HG03135 (cell line): ENCODE results near the gene TCFL5.
A peak's percentile ranks its signal among the peaks of the same experiment; 100 is the strongest.

Experiments
- ATAC-seq: cut with Tn5 transposase; IDR thresholded peaks from one replicate; pipeline ENCODE4 v1.9.1; 2021; ENCODE audit warnings: mild to moderate bottlenecking, moderate library complexity; ENCODE audit not compliant: unreplicated experiment

Gene TCFL5

DNA sequence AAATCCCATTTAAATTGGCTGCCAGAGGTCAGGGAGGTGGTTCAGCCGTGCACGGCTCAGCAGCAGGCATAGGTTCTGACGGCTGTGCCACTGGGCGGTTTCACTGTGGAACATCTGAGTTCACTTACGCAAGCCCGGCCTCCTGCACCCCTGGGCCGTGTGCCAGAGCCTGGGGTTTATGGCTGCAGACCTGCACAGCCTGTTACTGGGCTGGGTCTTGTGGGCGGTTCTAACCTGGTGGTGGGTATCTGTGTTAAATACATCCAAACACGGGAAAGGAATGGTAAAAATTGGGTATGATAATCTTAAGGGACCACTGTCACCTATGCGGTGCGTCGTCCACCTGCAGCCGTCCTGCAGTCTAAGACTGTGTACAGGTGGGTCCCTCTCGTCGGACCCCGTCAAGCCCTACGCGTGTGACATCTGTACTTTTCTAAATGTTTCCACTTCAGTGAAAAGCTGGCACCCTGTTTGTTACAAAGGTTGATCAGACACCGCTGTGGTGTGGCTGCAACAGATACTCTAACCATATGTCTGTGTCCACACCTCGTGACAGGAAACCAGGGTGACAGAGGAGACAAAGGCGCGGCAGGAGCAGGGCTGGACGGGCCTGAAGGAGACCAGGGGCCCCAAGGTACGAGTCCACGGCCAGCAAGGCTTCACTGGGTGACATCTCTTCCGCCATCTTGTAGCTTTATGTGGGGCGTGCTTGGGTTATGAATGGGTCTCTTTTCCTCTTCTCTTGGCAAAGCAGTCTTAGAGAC, 23.3 kb downstream of the TCFL5 start:
- no peak for ATAC-seq

DNA sequence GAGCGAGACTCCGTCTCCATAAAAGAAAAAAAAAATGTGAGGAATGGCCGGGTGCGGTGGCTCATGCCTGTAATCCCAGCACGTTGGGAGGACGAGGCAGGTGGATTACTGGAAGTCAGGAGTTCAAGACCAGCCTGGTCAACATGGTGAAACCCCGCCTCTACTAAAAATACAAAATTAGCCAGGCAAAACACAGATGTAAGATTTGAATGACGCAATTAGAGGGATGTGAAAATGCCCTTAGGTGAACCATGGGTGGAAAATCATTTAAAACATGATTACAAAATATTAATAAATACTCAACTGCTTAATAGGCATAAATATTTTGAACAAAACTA, 23.9 kb downstream of the TCFL5 start:
- no peak for ATAC-seq

DNA sequence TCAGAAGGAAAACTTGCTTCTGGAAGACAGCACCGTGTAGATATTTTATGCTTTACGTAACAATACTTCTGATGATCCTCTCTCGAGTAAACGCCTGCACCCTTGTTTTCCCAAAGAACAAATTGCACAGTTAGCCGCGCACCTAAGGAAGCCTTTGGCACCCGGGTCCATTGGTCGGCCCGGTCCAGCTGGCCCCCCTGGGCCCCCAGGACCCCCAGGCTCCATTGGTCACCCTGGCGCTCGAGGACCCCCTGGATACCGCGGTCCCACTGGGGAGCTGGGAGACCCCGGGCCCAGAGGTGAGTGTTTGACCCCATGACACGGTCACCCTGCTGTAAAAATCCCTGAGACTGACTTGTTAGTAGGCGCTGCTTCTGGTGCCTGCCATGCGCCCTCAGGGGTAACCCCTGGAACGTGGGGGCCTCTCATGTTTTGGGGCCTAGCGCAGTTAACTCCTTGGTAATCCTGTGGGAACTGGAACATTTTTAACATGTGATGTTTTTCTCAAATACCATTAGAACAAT, 24.6 kb downstream of the TCFL5 start:
- no peak for ATAC-seq

DNA sequence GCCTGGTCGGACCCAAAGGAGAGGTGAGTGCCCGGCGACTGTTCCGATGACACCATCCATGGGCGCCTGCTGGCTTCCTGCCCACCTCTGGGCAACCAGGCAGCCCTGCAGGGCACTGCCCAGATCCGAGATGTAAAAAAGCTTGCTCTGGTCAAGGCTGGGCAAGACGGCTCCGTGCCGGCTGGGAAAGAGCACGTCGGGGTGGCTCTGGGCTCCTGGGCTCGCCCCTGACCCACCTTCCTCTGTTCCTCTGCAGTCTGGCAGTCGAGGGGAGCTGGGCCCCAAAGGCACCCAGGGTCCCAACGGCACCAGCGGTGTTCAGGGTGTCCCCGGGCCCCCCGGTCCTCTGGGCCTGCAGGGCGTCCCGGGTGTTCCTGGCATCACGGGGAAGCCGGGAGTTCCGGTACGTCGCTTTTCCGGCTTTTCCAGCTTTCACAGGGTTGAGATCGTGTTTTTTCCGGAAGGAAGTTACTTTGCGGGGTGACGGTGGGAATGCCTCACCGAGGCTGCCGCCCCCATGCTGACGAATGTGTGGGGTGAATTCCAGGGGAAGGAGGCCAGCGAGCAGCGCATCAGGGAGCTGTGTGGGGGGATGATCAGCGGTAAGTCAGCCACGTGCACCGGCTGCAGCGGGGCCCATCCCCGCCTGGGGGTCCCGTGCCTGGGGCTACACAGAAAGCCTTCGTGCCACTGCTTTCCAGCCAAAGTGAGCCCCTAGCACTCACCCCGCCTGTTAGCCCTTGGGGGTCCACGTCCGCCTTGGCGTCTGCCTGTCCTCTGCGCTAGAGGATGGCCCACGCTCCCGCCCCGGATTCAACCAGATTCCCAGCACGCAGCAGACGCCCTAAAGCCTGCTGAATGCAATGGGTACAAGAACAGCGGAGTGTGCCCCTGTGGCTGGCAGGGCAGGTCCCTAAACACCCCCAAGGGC, 25.4 kb downstream of the TCFL5 start:
- no peak for ATAC-seq

DNA sequence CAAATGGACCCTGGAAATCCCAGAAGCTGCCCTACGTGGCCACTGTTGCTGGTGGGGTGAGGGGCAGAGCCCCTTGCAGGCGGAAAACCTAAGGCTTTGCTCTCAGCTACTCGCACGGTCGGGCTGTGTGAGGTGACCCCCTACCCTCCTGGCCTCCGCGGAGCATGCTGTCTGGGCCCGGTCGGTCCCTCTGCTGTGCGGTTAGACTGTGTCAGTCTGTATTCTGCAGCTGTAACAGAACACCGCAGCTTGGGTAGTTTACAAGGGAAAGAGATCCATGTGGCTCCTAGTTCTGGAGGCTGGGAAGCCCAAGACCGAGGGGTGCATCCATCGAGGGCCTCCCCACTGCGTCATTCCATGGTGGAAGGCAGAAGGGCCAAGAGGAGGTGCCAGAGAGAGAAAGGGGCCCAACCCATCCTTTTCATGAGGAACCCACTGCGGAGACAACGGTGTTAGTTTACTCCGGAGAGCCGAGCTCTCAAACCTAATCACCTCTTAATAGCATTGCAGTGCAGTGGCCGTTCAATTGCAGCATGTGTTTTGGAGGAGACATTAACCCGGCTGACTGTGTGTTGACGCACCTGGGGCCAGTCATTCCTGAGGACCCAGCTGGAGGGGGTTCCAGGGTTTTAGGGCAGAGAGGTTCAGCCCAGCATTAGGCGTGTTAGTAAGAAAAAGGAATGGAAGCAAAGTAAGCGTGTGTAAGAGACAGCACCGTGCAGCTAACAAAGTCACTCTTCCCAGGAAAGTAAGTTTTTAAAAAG, 26.5 kb downstream of the TCFL5 start:
- ATAC-seq: no peak

DNA sequence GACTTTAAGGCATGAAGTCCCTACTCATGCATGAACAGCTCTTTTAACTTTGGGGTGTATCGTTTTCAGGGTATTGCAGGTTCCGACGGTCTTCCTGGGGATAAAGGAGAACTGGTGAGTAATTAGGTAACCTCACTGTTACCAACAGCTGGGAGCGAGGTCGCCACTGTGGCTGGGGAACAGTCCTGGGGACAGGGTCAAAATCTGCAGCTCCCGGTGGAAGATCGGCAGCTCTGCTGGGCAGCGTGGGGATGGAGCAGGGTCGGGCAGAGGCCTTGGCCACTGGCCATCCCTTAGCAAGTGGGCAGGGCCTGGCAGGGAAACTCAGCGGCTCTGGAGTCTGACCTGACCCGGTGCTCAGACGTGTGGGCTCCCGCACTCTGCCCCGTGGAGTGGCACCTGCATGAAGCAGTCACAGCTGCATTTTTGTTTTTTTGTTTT, 28.7 kb downstream of the TCFL5 start:
- ATAC-seq: peak; percentile 12

DNA sequence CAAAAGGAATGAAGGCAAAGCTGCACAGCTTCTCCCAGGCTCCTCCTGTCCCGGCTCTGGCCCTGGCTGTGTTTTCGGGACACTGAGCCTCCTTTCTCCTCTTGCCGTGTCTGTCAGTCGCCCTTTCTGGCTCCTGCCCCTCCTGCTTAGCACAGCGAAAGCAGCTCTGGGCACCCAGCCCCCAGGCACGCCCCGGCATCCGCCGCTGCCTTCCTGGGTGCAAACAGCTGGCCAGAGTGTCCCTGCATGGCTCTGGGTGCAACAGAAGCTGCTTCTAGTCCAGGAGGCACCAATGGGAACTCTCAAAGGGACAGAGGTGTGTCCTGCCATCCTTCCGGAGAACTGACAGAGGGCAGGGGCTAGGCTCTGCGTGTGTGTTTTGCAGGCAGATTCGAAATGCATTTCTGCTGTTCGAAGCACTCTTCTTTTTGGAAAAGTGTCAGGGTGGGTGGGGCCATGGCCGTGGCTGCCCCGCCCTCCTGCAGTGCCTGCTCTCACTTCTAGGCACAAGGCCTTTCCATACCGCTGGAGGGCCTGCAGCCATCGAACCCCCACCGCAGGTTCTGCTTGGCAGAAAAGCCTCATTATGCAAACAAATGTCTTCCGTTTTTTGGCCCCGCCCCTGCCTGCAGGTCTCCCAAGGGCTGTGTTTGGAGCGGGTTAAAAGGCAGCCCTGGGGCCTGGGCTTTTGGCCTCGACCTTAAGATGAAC, 29.3 kb downstream of the TCFL5 start:
- peak; percentile 65 for ATAC-seq

DNA sequence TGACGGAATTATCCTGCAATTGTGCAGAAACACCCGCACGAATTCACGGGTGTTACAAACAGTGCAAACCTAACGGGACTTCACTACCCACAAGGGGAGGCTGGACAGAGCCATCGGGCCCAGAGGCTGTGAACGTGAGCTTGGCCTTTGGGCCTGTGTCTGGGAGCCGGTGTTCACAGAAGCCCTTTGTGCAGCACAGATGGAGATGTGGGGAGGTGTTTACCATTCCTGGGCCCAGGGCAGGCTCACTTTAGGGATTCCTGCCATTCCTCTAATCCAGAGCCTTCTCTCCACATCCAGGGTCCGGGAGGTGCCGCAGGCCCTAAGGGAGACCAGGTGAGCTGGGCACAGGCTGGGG, 29.8 kb downstream of the TCFL5 start:
- ATAC-seq: no peak

DNA sequence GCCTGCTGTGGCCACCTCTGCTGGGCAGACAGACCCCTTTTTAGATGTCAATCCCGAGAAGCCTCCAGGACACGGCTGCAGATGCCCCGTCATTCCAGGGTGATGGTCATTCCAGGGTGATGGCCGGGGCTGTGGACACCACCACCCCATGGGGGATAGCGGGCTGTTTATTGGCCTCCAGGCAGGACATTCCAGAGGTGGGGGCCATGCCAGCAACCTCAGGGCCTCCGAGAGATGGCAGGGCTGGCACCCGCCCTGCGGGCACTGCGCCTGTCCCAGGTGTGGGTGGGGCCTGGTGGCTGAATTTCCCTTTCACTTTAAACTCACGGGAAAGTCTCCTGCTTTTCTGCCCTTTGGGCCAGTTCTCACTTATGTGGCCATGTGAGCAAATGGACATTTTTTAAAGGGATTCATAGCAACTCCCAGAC, 30.2 kb downstream of the TCFL5 start:
- ATAC-seq: no peak

DNA sequence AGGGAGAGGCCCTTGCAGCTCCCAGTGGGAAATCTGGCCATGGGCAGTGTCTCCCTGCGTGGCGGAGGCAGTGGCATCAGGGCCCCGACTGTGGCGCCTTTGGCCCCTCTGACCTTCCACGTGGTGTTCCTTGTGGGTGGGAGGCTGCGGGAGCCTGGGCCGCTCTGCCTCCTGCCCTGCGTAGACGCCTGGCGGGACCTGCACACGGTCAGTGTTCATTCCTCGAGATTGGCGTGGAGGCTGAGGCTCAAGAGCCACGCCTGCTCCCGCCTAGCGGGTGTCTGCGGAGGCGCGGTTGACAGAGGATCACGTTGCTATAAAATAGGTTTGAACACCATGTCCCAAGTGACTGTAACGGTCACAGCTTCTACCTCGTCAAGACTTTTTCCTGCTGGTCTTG, 30.8 kb downstream of the TCFL5 start:
- ATAC-seq: no peak

DNA sequence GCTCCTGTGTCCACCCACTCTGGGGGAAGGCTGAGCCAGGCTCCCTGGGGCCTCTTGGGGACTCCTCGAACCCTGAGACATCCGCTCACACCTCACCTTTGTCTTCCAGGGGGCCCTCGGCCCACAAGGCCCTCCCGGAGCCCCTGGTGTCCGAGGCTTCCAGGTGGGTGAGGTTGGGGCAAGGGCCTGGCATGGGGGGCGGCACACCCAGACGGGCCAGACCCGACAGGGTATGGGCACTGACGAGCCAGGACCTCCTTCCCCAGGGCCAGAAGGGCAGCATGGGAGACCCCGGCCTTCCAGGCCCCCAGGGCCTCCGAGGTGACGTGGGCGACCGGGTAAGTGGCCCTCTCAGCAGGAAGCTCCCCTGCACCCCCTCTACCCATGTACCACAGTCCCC, 31.4 kb downstream of the TCFL5 start:
- ATAC-seq: no peak

DNA sequence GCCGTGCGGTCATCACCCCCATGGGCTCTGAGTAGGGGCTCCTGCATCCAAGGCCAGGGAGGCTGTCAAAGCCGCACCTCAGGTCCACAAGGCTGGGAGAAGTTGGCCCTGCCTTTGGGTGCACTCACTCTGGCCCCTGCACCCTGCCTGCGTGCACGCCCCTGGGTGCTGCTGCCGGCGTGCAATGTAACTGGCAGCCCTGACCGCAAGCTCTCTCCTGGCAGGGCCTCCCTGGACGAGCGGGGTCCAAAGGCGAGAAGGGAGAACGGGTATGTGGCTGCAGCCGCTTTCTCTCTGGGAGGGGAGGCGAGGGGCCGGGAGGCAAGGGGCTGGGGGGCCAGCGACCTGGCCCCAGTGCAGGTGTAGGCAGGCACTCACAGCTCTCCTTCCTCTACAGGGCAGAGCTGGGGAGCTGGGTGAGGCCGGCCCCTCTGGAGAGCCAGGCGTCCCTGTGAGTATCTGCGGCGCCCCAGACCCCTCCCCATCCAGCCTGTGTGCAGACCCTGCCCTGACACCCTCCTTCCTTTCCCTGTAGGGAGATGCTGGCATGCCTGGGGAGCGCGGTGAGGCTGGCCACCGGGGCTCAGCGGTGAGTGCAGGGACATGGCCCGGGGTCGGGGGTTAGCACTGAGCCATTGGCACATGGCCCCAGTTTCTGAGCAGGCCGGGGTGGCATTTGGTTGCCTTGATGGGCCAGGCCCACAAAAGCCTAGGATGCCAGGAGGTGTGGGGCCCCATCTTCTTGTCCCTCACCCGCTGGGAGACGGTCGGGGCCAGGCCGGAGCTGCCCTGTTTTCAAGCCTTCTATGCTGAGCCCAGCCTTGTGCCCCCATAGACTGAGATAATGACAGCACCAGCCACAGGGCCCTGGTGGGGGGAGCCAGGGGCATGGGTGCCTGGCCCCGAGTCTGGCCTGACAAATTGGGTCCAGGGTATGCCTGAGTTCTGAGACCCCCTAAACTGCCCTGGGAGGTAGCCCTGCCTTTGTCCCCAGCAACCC, 32.1 kb downstream of the TCFL5 start:
- no peak for ATAC-seq

DNA sequence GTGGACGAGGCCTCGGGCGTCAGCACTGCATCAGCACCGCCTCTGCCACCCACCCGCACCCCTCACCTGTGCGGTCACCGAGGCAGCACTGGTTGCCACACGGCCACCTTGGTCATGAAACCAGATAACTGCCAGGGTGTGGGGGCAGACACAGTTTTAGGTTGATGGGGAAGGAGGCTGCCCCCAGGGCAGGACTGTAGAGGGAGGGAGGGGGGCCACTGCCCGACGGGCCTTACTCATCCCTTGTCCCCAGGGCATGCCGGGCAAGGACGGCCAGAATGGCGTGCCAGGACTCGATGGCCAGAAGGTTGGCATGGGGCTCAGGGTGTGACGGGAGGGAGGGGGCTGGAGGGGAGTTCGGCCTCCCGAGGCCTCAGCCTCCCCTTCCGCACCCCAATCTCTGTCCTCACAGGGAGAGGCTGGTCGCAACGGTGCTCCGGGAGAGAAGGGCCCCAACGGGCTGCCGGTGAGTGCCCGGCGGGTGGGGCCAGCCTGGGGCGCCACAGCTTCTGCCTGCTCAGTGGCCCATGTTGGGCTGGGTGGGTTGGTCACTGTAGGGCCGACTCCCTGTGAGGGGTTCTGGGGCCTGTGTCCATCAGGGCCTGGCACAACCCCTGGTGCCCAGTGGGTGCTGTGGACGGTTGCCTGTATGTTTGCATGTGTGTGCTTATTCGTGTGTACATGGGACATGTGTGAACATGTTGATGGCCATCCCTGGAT, 33.0 kb downstream of the TCFL5 start:
- ATAC-seq: no peak

DNA sequence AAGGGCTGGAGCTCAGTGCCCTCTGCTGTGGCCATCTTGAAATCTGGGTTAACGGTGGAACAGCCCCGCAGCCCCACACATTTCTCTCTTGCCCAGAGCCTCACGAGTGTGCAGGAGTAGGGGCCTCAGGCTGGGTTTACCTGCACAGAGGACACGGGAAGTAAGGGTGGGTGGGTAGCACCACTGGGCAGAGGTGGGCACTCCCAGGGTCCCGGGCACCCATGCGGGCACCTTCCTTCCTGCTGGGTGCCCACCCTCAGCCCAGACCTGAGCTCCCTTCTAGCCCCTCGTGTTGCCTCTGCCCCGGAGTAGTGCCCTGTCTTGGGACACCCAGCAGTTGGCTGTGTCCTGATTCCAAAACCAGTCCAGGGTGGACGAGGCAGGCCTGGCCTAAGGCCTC, 33.6 kb downstream of the TCFL5 start:
- ATAC-seq: no peak

DNA sequence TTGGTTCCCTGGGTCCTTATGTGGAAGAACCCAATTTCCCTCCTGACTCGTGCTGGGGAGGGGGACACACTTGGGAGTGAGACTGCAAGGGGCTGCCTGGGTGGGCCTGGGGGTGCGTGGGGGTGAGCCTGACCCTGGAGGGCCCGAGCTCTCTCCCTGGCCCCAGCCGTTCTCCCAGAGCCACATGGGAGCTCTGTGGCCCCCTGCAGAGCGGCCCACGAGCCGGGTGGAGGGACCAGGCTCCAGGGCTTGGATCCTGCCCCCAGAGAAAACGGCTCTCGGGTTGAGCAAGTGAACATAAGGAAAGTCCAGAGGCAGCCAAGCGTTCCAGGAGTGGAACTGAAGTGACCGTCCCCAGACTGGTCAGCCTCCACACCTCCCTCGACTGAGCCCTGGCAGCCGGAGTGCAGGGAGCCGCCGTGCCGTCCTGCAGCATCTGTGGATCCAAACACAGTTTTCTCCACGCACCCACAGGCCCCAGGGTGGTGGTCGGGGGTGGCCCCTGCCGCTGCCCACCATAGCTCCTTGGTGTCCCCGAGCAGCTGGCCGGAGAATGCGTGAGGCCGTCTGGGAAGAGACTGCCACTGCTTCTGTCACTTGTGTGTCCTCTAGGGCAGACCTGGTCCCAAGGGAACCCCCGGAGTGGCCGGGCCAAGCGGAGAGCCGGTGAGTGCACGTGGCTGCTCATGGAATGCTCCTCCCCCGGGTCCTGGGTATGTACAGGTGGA, 34.1 kb downstream of the TCFL5 start:
- no peak for ATAC-seq

DNA sequence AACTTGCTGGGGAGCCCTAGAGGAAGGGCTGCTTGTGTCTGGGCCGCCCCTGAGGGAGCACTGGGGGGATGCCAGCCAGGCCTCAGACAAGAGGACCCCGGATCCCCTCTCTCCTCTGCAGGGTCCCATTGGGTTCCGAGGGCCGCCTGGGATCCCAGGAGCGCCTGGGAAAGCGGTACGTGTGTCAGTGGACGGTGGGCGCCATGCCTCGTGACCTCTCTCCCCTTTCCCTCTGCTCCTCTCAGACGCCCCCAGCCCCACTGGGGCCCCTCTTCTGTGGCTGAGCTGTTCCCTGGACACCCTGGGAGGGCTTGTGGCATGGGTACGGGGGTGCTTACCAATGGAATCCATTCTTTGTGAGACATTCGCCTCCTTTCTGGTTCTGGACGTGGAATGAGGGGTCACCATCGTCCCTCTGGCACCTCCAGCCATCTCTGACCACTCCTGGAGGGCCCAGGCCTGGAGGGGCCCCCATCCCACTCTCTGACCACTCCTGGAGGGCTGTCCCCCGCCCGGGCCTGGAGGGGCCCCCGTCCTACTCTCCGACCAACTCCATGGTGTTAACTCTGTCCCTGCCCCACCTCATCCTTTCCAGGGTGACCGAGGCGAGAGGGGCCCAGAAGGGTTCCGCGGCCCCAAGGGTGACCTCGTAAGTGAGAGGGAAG, 34.8 kb downstream of the TCFL5 start:
- no peak for ATAC-seq

DNA sequence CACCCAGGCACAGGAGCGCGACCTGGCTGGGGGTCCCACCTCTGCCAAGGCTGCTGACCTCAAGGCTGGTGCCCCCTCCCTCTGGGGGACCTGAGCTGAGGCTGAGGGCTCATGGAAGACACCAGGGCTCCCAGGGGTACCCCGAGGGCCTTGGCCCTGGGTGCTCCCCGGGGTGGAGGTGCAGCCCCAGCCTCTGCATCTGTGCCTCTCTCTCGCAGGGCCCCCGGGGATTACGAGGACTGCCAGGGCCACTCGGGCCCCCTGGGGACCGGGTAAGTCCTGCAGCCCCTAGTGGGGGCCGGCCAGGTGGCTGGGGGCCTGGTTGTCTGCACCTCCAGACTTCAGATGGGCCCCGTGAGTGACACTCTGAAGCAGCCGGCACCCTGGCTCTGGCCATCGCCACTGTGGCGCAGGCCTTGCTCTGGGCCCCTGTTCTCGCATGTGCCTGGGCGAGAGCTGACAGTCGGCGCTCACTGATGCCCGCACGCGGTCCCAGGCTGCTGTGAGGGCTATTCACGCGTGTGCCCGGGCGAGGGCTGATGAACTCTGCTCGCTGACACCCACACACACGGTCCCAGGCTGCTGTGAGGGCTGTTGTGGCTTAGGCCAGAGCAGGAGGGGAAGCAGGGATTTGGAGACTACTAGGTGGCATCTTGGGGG, 35.5 kb downstream of the TCFL5 start:
- ATAC-seq: no peak
